Epithelial cell of proximal tubule (primary cell): Measurements from ENCODE around the gene FNTB. TPM values are rescaled to one million over a fixed set of nuclear protein-coding genes. Genes with fewer than 3 reads are reported as not detected.

Experiments
- total RNA-seq: library from RNA; depleted of rRNA; stranded (reverse); fragments of >200 nt; gene quantifications from 2 replicates; pipeline ENCODE4 v1.2.3, GENCODE V29; 2015

The FNTB gene
- total RNA-seq, 1 donor from 2014 or later: 16.6 TPM

Other genes with a start within 250 kb of the FNTB start
- 0.36 and 1.8 TPM in 2 replicates for gene SPTB, start 107.0 kb upstream of the FNTB start, total RNA-seq
- gene CHURC1, start 72.4 kb upstream of the FNTB start, total RNA-seq: 35.2 and 92.7 TPM in 2 replicates
- gene GPX2, start 44.1 kb upstream of the FNTB start, total RNA-seq: not detected in 2 replicates
- 12.9 and 21.2 TPM in 2 replicates for gene RAB15, start 14.6 kb upstream of the FNTB start, total RNA-seq
- 27.4 and 31.3 TPM in 2 replicates for gene MAX, start 115.6 kb downstream of the FNTB start, total RNA-seq